PFSK-1 (cell line): ENCODE results near the gene LRRN4CL.

Experiments used
- FOXP2 ChIP-seq: optimal IDR thresholded peaks from 2 replicates; pipeline ENCODE3; 2011; ENCODE audit warnings: borderline replicate concordance, control low read depth, inconsistent platforms; ENCODE audit not compliant: insufficient read depth; ENCODE audit errors: extremely low read length, extremely low read depth
- POLR2AphosphoS5 ChIP-seq: IDR thresholded peaks from 2 replicates; pipeline ENCODE4 v1.6.1; 2012; ENCODE audit warnings: low read depth, mild to moderate bottlenecking, control low read depth, low read length, moderate library complexity
- SIN3A ChIP-seq: IDR thresholded peaks from 2 replicates; pipeline ENCODE4 v1.6.1; 2012; ENCODE audit warnings: mild to moderate bottlenecking, low read length, moderate library complexity, borderline replicate concordance; ENCODE audit not compliant: insufficient read depth
- TAF1 ChIP-seq: IDR thresholded peaks from 2 replicates; pipeline ENCODE4 v1.6.1; 2012; ENCODE audit warnings: low read length, control low read depth, borderline replicate concordance; ENCODE audit not compliant: insufficient read depth
- TF ChIP-seq, protein P1 (sequence below), 2 experiments: IDR thresholded peaks; 2 replicates each; pipeline versions ENCODE4 v1.6.1 to v1.8.0; 2011 to 2012; ENCODE audit warnings: low read depth in 2 of 2, low read length in 2 of 2, control low read depth in 1 of 2, inconsistent platforms in 1 of 2, mild to moderate bottlenecking in 1 of 2, moderate library complexity in 1 of 2; ENCODE audit not compliant: insufficient read depth in 1 of 2

LRRN4CL gene

DNA sequence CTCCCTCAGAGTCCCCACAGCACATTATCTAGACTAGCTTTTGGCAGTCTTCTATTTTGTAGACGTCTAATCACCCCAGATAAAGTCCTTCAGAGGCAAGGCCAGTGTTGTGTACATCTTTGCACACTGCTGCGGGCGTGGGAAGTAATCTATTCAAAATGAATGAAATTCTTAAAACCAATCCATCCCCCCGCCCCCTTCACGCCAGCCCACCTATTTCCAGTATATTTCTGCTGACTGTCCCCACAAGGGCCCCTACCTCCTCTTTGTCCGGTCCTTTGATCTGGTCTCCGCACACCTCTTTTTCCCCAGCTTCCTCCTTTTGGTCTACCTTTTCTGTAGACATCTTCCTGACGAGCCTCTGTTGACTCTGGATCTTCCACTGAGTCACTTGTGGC, 17.5 kb upstream of the LRRN4CL start:
- TF ChIP-seq FOXP2 (no peak), POLR2AphosphoS5 (no peak)

- TF ChIP-seq FOXP2, result peak; percentile 36
- peak; percentile 69; the same call in 1 of the 2 replicates for TF ChIP-seq SIN3A
- TF ChIP-seq POLR2AphosphoS5, result peak; percentile 87; the same call in 1 of the 2 replicates
- TF ChIP-seq, protein P1, sequence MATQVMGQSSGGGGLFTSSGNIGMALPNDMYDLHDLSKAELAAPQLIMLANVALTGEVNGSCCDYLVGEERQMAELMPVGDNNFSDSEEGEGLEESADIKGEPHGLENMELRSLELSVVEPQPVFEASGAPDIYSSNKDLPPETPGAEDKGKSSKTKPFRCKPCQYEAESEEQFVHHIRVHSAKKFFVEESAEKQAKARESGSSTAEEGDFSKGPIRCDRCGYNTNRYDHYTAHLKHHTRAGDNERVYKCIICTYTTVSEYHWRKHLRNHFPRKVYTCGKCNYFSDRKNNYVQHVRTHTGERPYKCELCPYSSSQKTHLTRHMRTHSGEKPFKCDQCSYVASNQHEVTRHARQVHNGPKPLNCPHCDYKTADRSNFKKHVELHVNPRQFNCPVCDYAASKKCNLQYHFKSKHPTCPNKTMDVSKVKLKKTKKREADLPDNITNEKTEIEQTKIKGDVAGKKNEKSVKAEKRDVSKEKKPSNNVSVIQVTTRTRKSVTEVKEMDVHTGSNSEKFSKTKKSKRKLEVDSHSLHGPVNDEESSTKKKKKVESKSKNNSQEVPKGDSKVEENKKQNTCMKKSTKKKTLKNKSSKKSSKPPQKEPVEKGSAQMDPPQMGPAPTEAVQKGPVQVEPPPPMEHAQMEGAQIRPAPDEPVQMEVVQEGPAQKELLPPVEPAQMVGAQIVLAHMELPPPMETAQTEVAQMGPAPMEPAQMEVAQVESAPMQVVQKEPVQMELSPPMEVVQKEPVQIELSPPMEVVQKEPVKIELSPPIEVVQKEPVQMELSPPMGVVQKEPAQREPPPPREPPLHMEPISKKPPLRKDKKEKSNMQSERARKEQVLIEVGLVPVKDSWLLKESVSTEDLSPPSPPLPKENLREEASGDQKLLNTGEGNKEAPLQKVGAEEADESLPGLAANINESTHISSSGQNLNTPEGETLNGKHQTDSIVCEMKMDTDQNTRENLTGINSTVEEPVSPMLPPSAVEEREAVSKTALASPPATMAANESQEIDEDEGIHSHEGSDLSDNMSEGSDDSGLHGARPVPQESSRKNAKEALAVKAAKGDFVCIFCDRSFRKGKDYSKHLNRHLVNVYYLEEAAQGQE (IDR thresholded peaks at IDR 0.05; ENCODE audit: insufficient read depth in 1 of 2, low read depth in 2 of 2, low read length in 2 of 2), result no peak
These were observed 16.8 kb upstream of the LRRN4CL start for GRCh38 chr11:62705880-62706849.

- TF ChIP-seq SIN3A, result no peak
- TF ChIP-seq, protein P1 (IDR thresholded peaks at IDR 0.05; ENCODE audit: insufficient read depth in 1 of 2, low read depth in 2 of 2, low read length in 2 of 2), result no peak
- TF ChIP-seq POLR2AphosphoS5, result no peak
- TF ChIP-seq TAF1, result no peak
- TF ChIP-seq FOXP2, result no peak
These were observed 16.1 kb upstream of the LRRN4CL start for GRCh38 chr11:62705413-62705812.

DNA sequence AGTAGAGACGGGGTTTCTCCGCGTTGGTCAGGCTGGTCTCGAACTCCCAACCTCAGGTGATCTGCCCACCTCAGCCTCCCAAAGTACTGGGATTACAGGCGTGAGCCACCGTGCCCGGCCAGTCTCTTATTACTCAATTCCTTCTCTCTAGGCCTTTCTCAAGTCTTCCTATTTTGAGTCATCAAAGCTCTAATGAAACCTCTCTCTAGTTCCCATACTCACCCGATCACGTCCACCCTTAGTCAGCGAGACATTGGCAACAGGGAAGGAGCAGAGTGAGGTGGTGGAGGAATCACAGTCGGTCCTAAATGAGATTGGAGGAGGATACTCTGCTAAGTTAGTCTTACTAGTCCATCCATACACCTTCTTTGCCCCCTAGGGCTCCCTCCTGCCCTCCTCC, 12.9 kb upstream of the LRRN4CL start:
- TF ChIP-seq FOXP2 (no peak), TAF1 (no peak), SIN3A (no peak), POLR2AphosphoS5 (no peak)
- TF ChIP-seq, protein P1 (IDR thresholded peaks at IDR 0.05; ENCODE audit: insufficient read depth in 1 of 2, low read depth in 2 of 2, low read length in 2 of 2), result no peak

DNA sequence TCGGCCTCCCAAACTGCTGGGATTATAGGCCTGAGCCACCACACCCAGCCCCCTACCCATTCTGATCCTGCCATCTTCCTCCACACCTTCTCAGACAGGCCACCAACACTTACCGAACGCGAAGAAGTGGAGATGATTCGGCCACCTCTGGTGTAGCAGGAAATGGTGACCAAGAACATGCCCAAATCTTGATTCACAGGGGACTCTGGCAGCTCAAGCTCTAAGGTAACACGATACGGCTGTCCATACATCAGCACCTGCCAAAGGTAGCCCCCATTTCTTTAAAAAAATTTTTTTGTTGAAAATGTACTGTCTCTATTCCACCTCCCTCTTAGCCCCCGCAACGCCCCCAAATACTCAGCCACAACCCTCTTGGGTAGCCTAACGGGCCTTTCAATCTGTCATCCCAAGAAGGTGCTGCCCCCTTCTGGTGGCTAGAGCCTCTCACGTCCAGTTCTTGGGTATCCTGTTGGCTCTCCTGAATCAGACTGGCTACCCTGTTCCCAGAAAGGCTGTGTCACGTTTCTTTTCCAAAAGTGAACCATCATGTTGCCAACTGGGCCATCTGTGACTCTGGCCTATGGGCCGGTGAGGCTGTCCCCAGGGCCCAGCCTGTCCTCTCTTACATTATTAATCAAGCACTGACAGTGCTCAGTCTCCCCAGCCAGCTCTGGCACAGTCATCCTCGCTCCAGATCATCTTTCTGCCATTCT, 5.3 kb upstream of the LRRN4CL start:
- no peak for TF ChIP-seq TAF1
- no peak for TF ChIP-seq POLR2AphosphoS5
- TF ChIP-seq, protein P1 (IDR thresholded peaks at IDR 0.05; ENCODE audit: insufficient read depth in 1 of 2, low read depth in 2 of 2, low read length in 2 of 2), result no peak
- TF ChIP-seq FOXP2, result no peak
